ENCODE measurements around the gene GNAZ.

GRCh38 chr22:23109441-23109978 is 39.2 kb downstream of the GNAZ start:
- no peak for TF ChIP-seq RAD21 (conservative IDR thresholded peaks at IDR 0.05 in 1 of 2, IDR thresholded peaks at IDR 0.05 in 1 of 2)
- TF ChIP-seq CTCF (IDR thresholded peaks at IDR 0.05): no peak
- no peak for TF ChIP-seq POLR2A (IDR thresholded peaks at IDR 0.05; ENCODE audit: low read length)
- no peak for TF ChIP-seq REST (IDR thresholded peaks at IDR 0.05)
- TF ChIP-seq POLR2AphosphoS2 (conservative IDR thresholded peaks at IDR 0.05; ENCODE audit: low read length): no peak
- TF ChIP-seq MAX (IDR thresholded peaks at IDR 0.05): no peak
- no peak for TF ChIP-seq CHD4 (IDR thresholded peaks at IDR 0.05; ENCODE audit: borderline replicate concordance)
- TF ChIP-seq HMGXB4 (CRISPR knock-in tag; IDR thresholded peaks at IDR 0.05; ENCODE audit: borderline replicate concordance): no peak
- no peak for TF ChIP-seq HOXA7 (CRISPR knock-in tag; IDR thresholded peaks at IDR 0.05)
- TF ChIP-seq JUN (IDR thresholded peaks at IDR 0.05): no peak
- no peak for TF ChIP-seq KDM5A (IDR thresholded peaks at IDR 0.05)
- no peak for TF ChIP-seq RFX5 (IDR thresholded peaks at IDR 0.05)

All from A549 (cell line).